ENCODE measurements around the gene MDP1.
A peak's percentile ranks its signal among the peaks of the same experiment; 100 is the strongest.

Gene MDP1

DNA sequence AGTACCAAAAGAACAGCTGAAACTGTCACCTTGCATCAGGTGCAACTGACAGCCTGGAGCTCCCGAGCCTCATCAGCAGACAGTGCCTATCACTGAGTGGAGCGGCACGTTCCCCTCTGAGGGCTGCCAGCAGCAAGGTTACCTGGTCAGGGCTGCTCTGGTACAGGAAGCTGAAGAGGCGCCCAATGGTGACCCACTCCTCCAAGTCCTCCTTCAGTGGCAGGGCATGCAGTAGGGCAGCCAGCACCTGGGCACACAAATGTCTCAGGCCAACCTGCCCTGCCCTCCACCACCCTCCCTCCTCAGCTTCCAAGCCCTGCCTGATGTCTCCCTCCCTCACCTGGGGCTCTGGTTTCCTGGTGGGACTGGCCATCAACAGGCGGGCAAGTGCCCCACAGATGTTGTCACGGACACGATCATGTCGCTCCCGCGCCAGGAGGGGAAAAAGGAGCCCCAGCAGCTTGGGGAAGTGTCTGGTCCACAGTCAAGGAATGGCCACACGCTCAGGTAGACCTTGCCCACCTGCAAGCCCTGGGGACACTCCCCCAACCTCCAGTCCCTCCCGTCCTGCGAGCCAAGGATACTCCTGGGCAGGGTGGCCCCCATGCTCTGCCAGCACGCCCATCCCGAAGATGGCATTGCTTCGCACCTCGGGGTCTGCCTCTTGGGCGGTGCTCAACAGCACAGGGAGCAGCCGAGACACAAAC lies 34.3 kb downstream of the MDP1 start:
- H3K4me2 ChIP-seq (ENCODE audit: low read length): no peak overlapping the region
- H3K36me3 ChIP-seq (ENCODE audit: insufficient read depth, low read length): peaks cover 80% of the 10 kb centered on the region
- peaks cover 14% of the 10 kb centered on the region for H3K4me1 ChIP-seq (ENCODE audit: control insufficient read depth, insufficient read depth, low read length)
- H3K9me3 ChIP-seq (replicated peaks; ENCODE audit: low read length): no peaks in the 10 kb centered on the region
- no peaks in the 10 kb centered on the region for H3K27me3 ChIP-seq (ENCODE audit: control insufficient read depth, insufficient read depth, low read length)
- H3K4me3 ChIP-seq (ENCODE audit: low read length): no peak overlapping the region
- no peak overlapping the region for H3K9ac ChIP-seq (ENCODE audit: low read depth, low read length)

DNA sequence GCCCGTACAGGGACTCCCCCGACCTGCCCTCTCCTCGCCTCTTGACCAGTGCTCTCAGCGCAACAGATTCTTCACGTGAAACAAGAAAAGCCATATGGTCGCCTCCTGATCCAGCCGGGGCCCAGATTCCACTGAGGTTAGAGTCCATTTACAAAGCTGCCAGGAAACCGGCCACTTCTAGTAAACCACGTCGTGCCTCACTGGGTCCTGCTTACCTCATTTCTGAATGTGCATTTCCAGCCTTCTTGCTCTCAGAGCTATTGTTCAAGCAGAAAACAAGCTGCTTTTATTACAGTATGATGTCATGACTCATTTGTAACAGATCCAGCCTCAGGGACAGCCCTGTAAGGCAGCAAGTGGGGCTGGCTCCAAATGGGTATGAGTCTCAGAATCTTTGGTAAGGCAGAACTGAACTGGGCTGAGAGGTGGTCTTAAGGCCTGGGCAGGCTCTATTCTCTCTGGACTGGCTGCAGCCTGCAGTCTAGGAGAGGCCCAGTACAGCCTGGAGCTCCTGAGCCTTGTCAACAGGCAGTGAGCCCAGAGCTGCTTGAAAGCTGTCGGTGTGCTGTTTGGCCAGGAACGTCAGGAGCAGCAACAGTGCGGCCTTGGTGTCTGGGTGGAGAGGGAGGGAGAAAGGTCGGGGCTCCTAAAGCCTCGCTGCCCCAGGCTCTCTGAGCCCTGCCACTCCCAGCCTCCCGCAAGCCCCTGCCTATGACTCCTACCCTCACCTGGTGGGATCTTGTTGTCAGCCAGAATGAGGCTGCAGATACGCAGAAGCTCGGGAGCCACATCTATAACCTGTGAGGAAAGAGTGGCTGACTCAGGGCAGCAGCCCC lies 35.7 kb downstream of the MDP1 start:
- peaks cover 66% of the 10 kb centered on the region for H3K36me3 ChIP-seq (ENCODE audit: insufficient read depth, low read length)
- H3K4me1 ChIP-seq (ENCODE audit: control insufficient read depth, insufficient read depth, low read length): peaks cover 14% of the 10 kb centered on the region
- H3K9me3 ChIP-seq (replicated peaks; ENCODE audit: low read length): no peaks in the 10 kb centered on the region
- no peak overlapping the region for H3K4me3 ChIP-seq (ENCODE audit: low read length)
- peak overlapping the region; percentile 44 for H3K9ac ChIP-seq (ENCODE audit: low read depth, low read length)
- H3K27me3 ChIP-seq (ENCODE audit: control insufficient read depth, insufficient read depth, low read length): no peaks in the 10 kb centered on the region
- H3K4me2 ChIP-seq (ENCODE audit: low read length): no peak overlapping the region

GRCh38 chr14:24179294-24179960 lies 36.4 kb downstream of the MDP1 start:
- peaks cover 14% of the 10 kb centered on the region for H3K4me1 ChIP-seq (ENCODE audit: control insufficient read depth, insufficient read depth, low read length)
- H3K4me2 ChIP-seq (ENCODE audit: low read length): no peak overlapping the region
- H3K9me3 ChIP-seq (replicated peaks; ENCODE audit: low read length): no peaks in the 10 kb centered on the region
- peak overlapping the region; percentile 44 for H3K9ac ChIP-seq (ENCODE audit: low read depth, low read length)
- peaks cover 62% of the 10 kb centered on the region for H3K36me3 ChIP-seq (ENCODE audit: insufficient read depth, low read length)
- H3K4me3 ChIP-seq (ENCODE audit: low read length): no peak overlapping the region
- no peaks in the 10 kb centered on the region for H3K27me3 ChIP-seq (ENCODE audit: control insufficient read depth, insufficient read depth, low read length)

DNA sequence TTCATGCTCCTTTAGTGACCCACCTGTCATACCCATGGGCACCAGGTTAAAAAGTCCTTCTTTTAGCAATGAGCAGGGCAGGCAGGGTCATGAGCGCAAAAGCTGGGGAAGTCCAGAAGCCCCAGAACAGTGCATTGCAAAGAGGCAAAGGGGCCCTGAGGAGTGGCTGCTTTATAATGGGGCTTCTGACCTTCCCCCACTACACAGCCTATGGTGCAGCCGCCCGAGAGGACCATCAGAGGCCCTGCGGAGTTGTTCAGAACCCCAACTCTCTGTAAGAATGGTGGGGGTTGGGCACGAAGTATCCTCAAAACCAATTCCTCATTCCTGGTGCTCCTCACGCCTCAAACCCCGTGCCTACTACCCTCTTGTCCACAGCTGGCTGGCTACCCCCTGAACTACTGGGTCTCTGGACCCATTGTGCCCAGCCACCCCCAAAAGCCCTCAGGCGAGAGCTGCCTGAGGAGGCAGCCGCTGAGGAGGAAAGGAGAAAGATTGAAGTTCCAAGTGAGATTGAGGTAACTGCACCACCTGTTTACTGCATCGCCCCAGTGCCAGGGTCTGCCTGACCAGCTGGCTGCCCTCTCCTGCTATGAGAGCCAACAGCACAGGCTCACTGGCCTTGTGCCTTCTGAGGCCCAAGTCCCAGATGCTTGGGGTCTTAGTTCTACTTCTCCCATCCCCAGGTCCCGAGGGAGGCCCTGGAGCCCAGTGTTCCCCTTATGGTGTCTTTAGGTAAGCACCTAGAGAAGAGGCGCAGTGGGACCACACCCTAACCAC lies 37.3 kb downstream of the MDP1 start:
- Histone ChIP-seq H3K36me3 (ENCODE audit: insufficient read depth, low read length) (peaks cover 56% of the 10 kb centered on the region), H3K9me3 (replicated peaks; ENCODE audit: low read length) (no peaks in the 10 kb centered on the region), H3K4me3 (ENCODE audit: low read length) (no peak overlapping the region), H3K27me3 (ENCODE audit: control insufficient read depth, insufficient read depth, low read length) (no peaks in the 10 kb centered on the region), H3K4me2 (ENCODE audit: low read length) (no peak overlapping the region), H3K9ac (ENCODE audit: low read depth, low read length) (no peak overlapping the region), H3K4me1 (ENCODE audit: control insufficient read depth, insufficient read depth, low read length) (peaks cover 14% of the 10 kb centered on the region)

DNA sequence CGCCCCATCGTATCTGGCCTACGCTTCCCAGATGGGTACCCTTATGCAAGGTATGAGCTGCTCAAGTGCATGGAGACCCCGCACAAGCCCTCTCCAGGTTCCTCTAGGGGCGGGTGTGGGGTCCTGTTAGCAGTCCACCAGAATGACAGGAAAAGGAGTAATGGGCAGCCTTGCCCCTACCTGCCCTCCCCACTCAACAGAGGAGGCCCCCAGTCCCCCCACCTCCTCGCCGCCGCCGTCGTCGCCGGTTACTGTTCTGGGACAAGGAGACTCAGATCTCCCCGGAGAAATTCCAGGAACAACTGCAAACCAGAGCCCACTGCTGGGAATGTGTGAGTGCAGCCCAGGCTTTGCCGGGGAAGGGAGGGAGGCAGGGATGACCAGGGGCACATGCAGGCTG lies 38.0 kb downstream of the MDP1 start:
- Histone ChIP-seq H3K4me2 (ENCODE audit: low read length) (no peak overlapping the region), H3K9me3 (replicated peaks; ENCODE audit: low read length) (no peaks in the 10 kb centered on the region), H3K9ac (ENCODE audit: low read depth, low read length) (no peak overlapping the region), H3K27me3 (ENCODE audit: control insufficient read depth, insufficient read depth, low read length) (no peaks in the 10 kb centered on the region), H3K4me3 (ENCODE audit: low read length) (no peak overlapping the region), H3K4me1 (ENCODE audit: control insufficient read depth, insufficient read depth, low read length) (peaks cover 14% of the 10 kb centered on the region), H3K36me3 (ENCODE audit: insufficient read depth, low read length) (peaks cover 56% of the 10 kb centered on the region)

- no peak overlapping the region for H3K9ac ChIP-seq (ENCODE audit: low read depth, low read length)
Observed at GRCh38 chr14:24177041-24177825, 38.6 kb downstream of the MDP1 start.

DNA sequence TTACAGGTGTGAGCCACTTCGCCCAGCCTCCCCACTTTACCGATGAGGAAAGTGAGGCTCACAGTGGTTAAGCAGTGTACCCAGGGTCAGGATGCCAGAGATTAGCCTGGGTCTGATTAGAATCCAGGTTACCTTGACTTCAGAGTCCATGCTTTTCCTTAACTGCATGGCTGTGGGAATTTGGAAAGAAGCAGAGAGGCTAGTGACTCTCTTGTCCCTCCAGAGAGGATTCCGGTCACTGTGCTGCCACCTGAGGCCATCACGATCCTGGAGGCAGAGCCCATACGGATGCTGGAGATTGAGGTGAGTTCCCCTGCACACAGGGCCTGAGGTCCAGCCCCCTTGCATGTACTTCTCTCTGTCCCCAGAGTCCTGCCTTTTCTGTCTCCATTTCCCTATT lies 39.3 kb downstream of the MDP1 start:
- H3K4me3 ChIP-seq (ENCODE audit: low read length): no peak overlapping the region
- H3K4me1 ChIP-seq (ENCODE audit: control insufficient read depth, insufficient read depth, low read length): peaks cover 14% of the 10 kb centered on the region
- peaks cover 46% of the 10 kb centered on the region for H3K36me3 ChIP-seq (ENCODE audit: insufficient read depth, low read length)
- no peak overlapping the region for H3K9ac ChIP-seq (ENCODE audit: low read depth, low read length)
- no peak overlapping the region for H3K4me2 ChIP-seq (ENCODE audit: low read length)
- H3K27me3 ChIP-seq (ENCODE audit: control insufficient read depth, insufficient read depth, low read length): no peaks in the 10 kb centered on the region
- no peaks in the 10 kb centered on the region for H3K9me3 ChIP-seq (replicated peaks; ENCODE audit: low read length)

More at GRCh38 chr14:24177041-24177825, 38.6 kb downstream of the MDP1 start:
- Histone ChIP-seq H3K4me1 (ENCODE audit: control insufficient read depth, insufficient read depth, low read length) (peaks cover 14% of the 10 kb centered on the region), H3K27me3 (ENCODE audit: control insufficient read depth, insufficient read depth, low read length) (no peaks in the 10 kb centered on the region), H3K9me3 (replicated peaks; ENCODE audit: low read length) (no peaks in the 10 kb centered on the region), H3K36me3 (ENCODE audit: insufficient read depth, low read length) (peaks cover 52% of the 10 kb centered on the region), H3K4me2 (ENCODE audit: low read length) (no peak overlapping the region), H3K4me3 (ENCODE audit: low read length) (no peak overlapping the region)

DNA sequence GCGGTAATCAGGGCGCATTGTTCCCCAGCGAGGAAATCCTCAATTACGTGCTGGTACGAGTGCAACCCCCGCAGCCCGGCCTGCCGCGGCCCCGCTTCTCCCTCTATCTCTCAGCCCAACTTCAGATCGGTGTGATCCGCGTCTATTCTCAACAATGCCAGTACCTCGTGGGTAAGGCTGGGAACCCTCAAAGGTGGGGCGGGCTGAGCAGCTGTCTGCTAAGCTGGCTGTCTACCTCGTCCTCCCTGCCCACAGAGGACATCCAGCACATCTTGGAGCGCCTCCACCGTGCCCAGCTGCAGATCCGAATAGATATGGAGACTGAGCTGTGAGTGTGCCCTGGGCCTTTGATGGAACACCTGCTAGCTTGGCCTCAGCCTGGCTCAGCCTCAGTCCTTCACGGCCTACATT lies 43.0 kb downstream of the MDP1 start:
- no peak overlapping the region for H3K4me2 ChIP-seq (ENCODE audit: low read length)
- H3K4me3 ChIP-seq (ENCODE audit: low read length): no peak overlapping the region
- no peaks in the 10 kb centered on the region for H3K9me3 ChIP-seq (replicated peaks; ENCODE audit: low read length)
- no peak overlapping the region for H3K9ac ChIP-seq (ENCODE audit: low read depth, low read length)
- H3K36me3 ChIP-seq (ENCODE audit: insufficient read depth, low read length): peaks cover 12% of the 10 kb centered on the region
- no peaks in the 10 kb centered on the region for H3K27me3 ChIP-seq (ENCODE audit: control insufficient read depth, insufficient read depth, low read length)
- H3K4me1 ChIP-seq (ENCODE audit: control insufficient read depth, insufficient read depth, low read length): no peaks in the 10 kb centered on the region

GRCh38 chr14:24172261-24172860 lies 43.5 kb downstream of the MDP1 start:
- H3K9ac ChIP-seq (ENCODE audit: low read depth, low read length): no peak overlapping the region
- H3K4me1 ChIP-seq (ENCODE audit: control insufficient read depth, insufficient read depth, low read length): no peaks in the 10 kb centered on the region
- no peak overlapping the region for H3K4me2 ChIP-seq (ENCODE audit: low read length)
- H3K27me3 ChIP-seq (ENCODE audit: control insufficient read depth, insufficient read depth, low read length): no peaks in the 10 kb centered on the region
- H3K4me3 ChIP-seq (ENCODE audit: low read length): no peak overlapping the region
- H3K36me3 ChIP-seq (ENCODE audit: insufficient read depth, low read length): peaks cover 14% of the 10 kb centered on the region
- H3K9me3 ChIP-seq (replicated peaks; ENCODE audit: low read length): no peaks in the 10 kb centered on the region

GRCh38 chr14:24171422-24172260 lies 44.2 kb downstream of the MDP1 start, which contains the start of gene REC8:
REC8 (plus strand) TSS chr14:24172080; CDS start chr14:24172553, 473 bp downstream.
- no peak within 1 kb of the TSS for H3K9ac ChIP-seq (ENCODE audit: low read depth, low read length)
- H3K36me3 ChIP-seq (ENCODE audit: insufficient read depth, low read length): peaks cover 17% of the 10 kb centered on the region
- no peaks in the 10 kb centered on the region for H3K27me3 ChIP-seq (ENCODE audit: control insufficient read depth, insufficient read depth, low read length)
- H3K4me2 ChIP-seq (ENCODE audit: low read length): peak within 1 kb of the TSS; percentile 35
- H3K4me3 ChIP-seq (ENCODE audit: low read length): no peak within 1 kb of the TSS
- H3K9me3 ChIP-seq (replicated peaks; ENCODE audit: low read length): no peaks in the 10 kb centered on the region
- H3K4me1 ChIP-seq (ENCODE audit: control insufficient read depth, insufficient read depth, low read length): no peaks in the 10 kb centered on the region
